Caco-2 (cell line): ENCODE data around the gene MPPED2. TPM values are rescaled to one million over a fixed set of nuclear protein-coding genes. Genes with fewer than 3 reads are reported as not detected.

Experiments used
- BruUV-seq: library from RNA; stranded (reverse); fragments of 400-500 nt; replicated peaks from 2 replicates; lab custom pipeline; 2021; lab: Mats Ljungman, UMichigan
- CTCF ChIA-PET: fragments of 300-600 bp; sonication (Branson Sonifier 250); formaldehyde crosslinking; loops from one replicate; lab custom pipeline; 2022; ENCODE audit warnings: antibody characterized with exemption; lab: Charles Lee
- POLR2A ChIA-PET: fragments of 300-600 bp; sonication (Branson Sonifier 250); formaldehyde crosslinking; loops from one replicate; lab custom pipeline; 2022; ENCODE audit warnings: antibody characterized with exemption; lab: Charles Lee
- DNase-seq, 2 experiments: peaks; one replicate each; pipeline versions ENCODE4 v3.0.0 to v3.0.0-alpha.2; 2020 to 2022
- H3K27me3 ChIP-seq: replicated peaks from 2 replicates; pipeline ENCODE4 v1.6.0; 2011; ENCODE audit warnings: low read length; ENCODE audit not compliant: control insufficient read depth, insufficient read depth
- H3K36me3 ChIP-seq: 2 replicates; pipeline ENCODE4 v1.5.1; 2011; ENCODE audit warnings: low read length; ENCODE audit not compliant: control insufficient read depth, insufficient read depth
- H3K4me1 ChIP-seq: fragments of 250-450 bp; sonication (Bioruptor Pico); 2 replicates; pipeline ENCODE4 v1.5.1; 2020; ENCODE audit warnings: mild to moderate bottlenecking
- H3K4me3 ChIP-seq: 2 replicates; pipeline ENCODE4 v1.5.1; 2011; ENCODE audit warnings: low read depth, mild to moderate bottlenecking, control low read depth, low read length
- H3K9me3 ChIP-seq: fragments of 250-450 bp; sonication (Bioruptor Pico); 2 replicates; pipeline ENCODE4 v1.5.1; 2020; ENCODE audit warnings: mild to moderate bottlenecking, moderate library complexity
- H3K27ac Mint-ChIP-seq: one replicate; pipeline ENCODE4 v1.8.0; 2022; ENCODE audit warnings: mixed read lengths; ENCODE audit not compliant: unreplicated experiment
- H3K27me3 Mint-ChIP-seq: one replicate; pipeline ENCODE4 v1.8.0; 2022; ENCODE audit warnings: mixed read lengths; ENCODE audit not compliant: insufficient read depth, unreplicated experiment
- H3K36me3 Mint-ChIP-seq: one replicate; pipeline ENCODE4 v1.8.0; 2022; ENCODE audit warnings: mild to moderate bottlenecking, mixed read lengths; ENCODE audit not compliant: insufficient read depth, unreplicated experiment
- H3K4me1 Mint-ChIP-seq: one replicate; pipeline ENCODE4 v1.8.0; 2022; ENCODE audit warnings: low read depth, mixed read lengths; ENCODE audit not compliant: unreplicated experiment
- H3K4me3 Mint-ChIP-seq: one replicate; pipeline ENCODE4 v1.8.0; 2022; ENCODE audit warnings: mild to moderate bottlenecking, moderate library complexity, mixed read lengths; ENCODE audit not compliant: unreplicated experiment
- H3K9me3 Mint-ChIP-seq: one replicate; pipeline ENCODE4 v1.8.0; 2022; ENCODE audit warnings: mixed read lengths; ENCODE audit not compliant: unreplicated experiment
- intact Hi-C: fragments of 100-400 bp; cut with micrococcal nuclease; formaldehyde crosslinking; loops from one replicate; pipeline ENCODE4 v1.10.0; 2022; ENCODE audit not compliant: unreplicated experiment
- total RNA-seq: library from RNA; stranded (reverse); gene quantifications from 2 replicates; pipeline ENCODE4 v1.2.3, GENCODE V29; 2022
- TF ChIP-seq, protein P1 (sequence below), 2 experiments: fragments of 200-600 bp in 1 of 2; IDR thresholded peaks; 1 replicate in 1 of 2; 2 replicates in 1 of 2; pipeline versions ENCODE4 v1.5.1 to v1.8.0; 2011 to 2022; ENCODE audit warnings: antibody characterized with exemption in 1 of 2, control low read depth in 1 of 2, inconsistent platforms in 1 of 2, low read depth in 1 of 2, low read length in 1 of 2, mild to moderate bottlenecking in 1 of 2, moderate library complexity in 1 of 2; ENCODE audit not compliant: insufficient read depth in 1 of 2, severe bottlenecking in 1 of 2, unreplicated experiment in 1 of 2

MPPED2 gene
- total RNA-seq, 1 experiment from 2014 or later: not detected

DNA sequence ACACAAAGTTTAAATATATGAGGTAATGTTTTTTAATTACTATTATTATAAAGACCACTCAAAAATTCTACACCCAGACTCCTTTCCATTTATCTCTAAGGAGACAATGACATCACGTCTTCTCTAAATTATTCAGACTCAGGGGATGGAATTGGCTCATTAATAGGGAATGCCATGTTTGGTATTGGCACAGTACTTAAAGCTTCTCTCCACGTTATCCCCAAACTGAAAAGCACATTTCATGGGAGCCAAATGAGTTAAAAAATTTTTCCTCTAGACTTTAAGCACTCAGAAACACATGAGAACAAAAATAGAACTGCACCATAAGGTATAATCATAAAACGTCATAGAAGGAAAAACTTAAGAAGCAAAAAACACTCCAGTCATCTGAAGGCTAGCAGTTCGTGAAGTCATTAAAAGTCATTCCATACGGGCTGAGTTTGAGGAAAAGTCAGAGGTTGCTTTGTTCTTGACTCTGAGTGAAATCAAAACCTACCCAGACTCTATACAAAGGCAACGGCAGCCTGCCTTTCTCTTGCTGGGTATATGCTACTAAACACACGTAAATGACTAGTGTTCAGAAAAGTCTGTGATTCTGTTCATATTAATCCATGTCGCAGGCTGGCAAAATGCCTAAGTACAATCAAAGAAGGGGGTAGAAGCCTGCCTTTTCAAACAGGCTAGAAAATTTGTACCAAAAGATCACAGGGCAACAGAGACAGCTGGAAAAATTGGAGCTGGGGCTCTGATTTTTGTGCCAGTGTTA, 8.7 kb upstream of the MPPED2 start:
- no peaks in the 10 kb centered on the region for H3K4me1 Mint-ChIP-seq
- DNase-seq: no peak
- no peaks in the 10 kb centered on the region for H3K4me1 ChIP-seq
- H3K27me3 Mint-ChIP-seq: no peaks in the 10 kb centered on the region
- no peak overlapping the region for H3K27ac Mint-ChIP-seq
- H3K27me3 ChIP-seq: no peaks in the 10 kb centered on the region
- H3K9me3 Mint-ChIP-seq: no peaks in the 10 kb centered on the region
- no peak overlapping the region for H3K4me3 Mint-ChIP-seq
- no peaks in the 10 kb centered on the region for H3K36me3 ChIP-seq
- CTCF ChIA-PET: no interaction called here
- H3K4me3 ChIP-seq: no peak overlapping the region
- BruUV-seq: no TSS peak
- intact Hi-C loops: no loop called here
- no peaks in the 10 kb centered on the region for H3K36me3 Mint-ChIP-seq
- POLR2A ChIA-PET: no interaction called here
- H3K9me3 ChIP-seq: no peaks in the 10 kb centered on the region
- TF ChIP-seq, protein P1, sequence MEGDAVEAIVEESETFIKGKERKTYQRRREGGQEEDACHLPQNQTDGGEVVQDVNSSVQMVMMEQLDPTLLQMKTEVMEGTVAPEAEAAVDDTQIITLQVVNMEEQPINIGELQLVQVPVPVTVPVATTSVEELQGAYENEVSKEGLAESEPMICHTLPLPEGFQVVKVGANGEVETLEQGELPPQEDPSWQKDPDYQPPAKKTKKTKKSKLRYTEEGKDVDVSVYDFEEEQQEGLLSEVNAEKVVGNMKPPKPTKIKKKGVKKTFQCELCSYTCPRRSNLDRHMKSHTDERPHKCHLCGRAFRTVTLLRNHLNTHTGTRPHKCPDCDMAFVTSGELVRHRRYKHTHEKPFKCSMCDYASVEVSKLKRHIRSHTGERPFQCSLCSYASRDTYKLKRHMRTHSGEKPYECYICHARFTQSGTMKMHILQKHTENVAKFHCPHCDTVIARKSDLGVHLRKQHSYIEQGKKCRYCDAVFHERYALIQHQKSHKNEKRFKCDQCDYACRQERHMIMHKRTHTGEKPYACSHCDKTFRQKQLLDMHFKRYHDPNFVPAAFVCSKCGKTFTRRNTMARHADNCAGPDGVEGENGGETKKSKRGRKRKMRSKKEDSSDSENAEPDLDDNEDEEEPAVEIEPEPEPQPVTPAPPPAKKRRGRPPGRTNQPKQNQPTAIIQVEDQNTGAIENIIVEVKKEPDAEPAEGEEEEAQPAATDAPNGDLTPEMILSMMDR (IDR thresholded peaks at IDR 0.05; ENCODE audit: insufficient read depth in 1 of 2, low read depth in 1 of 2, low read length in 1 of 2, severe bottlenecking in 1 of 2, unreplicated experiment in 1 of 2): no peak

GRCh38 chr11:30587269-30587812, 1.2 kb upstream of the MPPED2 start:
- Histone ChIP-seq H3K9me3 (no peaks in the 10 kb centered on the region), H3K4me3 (no peak overlapping the region), H3K36me3 (no peaks in the 10 kb centered on the region), H3K4me1 (peaks cover 4% of the 10 kb centered on the region; the same call in 1 of the 2 replicates), H3K27me3 (peaks cover 1% of the 10 kb centered on the region)
- H3K27ac Mint-ChIP-seq: no peak overlapping the region
- ChIA-PET POLR2A (no interaction called here), CTCF (no interaction called here)
- H3K4me1 Mint-ChIP-seq: no peaks in the 10 kb centered on the region
- intact Hi-C loops: loop anchor here (10.0 kb wide), 1 partner anchor 243 kb away; no protein-coding TSS in a partner anchor
- no peak for DNase-seq
- H3K4me3 Mint-ChIP-seq: no peak overlapping the region
- H3K27me3 Mint-ChIP-seq: peaks cover 33% of the 10 kb centered on the region
- no peaks in the 10 kb centered on the region for H3K36me3 Mint-ChIP-seq
- H3K9me3 Mint-ChIP-seq: no peaks in the 10 kb centered on the region
- TF ChIP-seq, protein P1 (IDR thresholded peaks at IDR 0.05; ENCODE audit: insufficient read depth in 1 of 2, low read depth in 1 of 2, low read length in 1 of 2, severe bottlenecking in 1 of 2, unreplicated experiment in 1 of 2): no peak
- no TSS peak for BruUV-seq

DNA sequence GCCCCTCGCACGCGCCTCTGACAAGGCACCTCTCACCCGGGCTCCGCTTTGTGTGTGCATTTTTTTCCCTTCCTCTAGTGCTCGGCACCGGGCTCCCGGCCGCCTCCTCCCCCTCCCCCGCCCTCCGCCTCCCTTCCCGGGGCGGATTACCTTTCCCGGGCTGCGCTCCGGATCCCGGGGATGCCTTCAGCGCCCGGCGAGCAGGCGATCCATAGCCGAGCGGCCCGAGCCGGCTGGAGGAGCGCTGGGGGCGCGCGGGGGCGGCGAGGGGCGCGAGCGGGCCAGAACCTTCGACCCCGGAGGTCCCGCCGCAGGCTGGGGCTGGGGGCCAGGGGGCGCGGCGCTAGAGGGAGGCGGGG, 282 bp downstream of the MPPED2 start:
- H3K9me3 ChIP-seq: no peaks in the 10 kb centered on the region

More for the DNA sequence above, 282 bp downstream of the MPPED2 start:
- ChIA-PET POLR2A (no interaction called here), CTCF (interaction anchor here (0.7 kb wide), 1 partner anchor 9 kb away, joined by 3 read pairs; no protein-coding TSS in a partner anchor)
- peak overlapping the region; percentile 63 for H3K4me3 Mint-ChIP-seq
- peaks cover 4% of the 10 kb centered on the region; the same call in 1 of the 2 replicates for H3K4me1 ChIP-seq
- intact Hi-C loops: loop anchor here (10.0 kb wide), 1 partner anchor 241 kb away; no protein-coding TSS in a partner anchor
- H3K27ac Mint-ChIP-seq: no peak overlapping the region
- no peaks in the 10 kb centered on the region for H3K4me1 Mint-ChIP-seq
- BruUV-seq: no TSS peak
- peaks cover 1% of the 10 kb centered on the region for H3K27me3 ChIP-seq
- H3K4me3 ChIP-seq: peak overlapping the region; percentile 35
- H3K9me3 Mint-ChIP-seq: no peaks in the 10 kb centered on the region
- TF ChIP-seq, protein P1 (IDR thresholded peaks at IDR 0.05; ENCODE audit: insufficient read depth in 1 of 2, low read depth in 1 of 2, low read length in 1 of 2, severe bottlenecking in 1 of 2, unreplicated experiment in 1 of 2): no peak
- H3K36me3 ChIP-seq: no peaks in the 10 kb centered on the region
- no peaks in the 10 kb centered on the region for H3K36me3 Mint-ChIP-seq
- H3K27me3 Mint-ChIP-seq: peaks cover 33% of the 10 kb centered on the region
- DNase-seq: no peak
